NCI-H226 (cell line): ENCODE data around the gene C16orf78.

Source experiments
- DNase-seq: peaks from one replicate; pipeline ENCODE4 v3.0.0-alpha.2; 2015

C16orf78 gene

DNA sequence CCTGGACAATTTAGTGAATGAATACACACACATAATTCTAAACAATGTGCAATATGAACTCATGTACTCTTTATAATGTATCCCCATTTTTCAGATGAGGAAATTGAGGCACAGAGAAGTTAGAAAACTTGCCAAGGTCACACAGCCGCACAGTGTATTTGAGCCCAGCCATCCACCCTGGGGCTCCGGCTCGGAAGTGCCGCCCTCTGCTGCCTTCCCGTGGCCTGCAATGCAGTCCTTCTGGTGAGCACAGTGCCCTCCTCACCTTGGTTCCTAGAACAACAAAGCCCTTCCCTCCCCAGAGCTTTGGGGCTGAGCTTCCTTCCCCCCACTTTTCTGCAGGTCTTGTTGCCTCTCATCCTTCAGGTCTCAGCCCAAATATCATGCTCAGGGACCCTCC, 63.7 kb downstream of the C16orf78 start:
- DNase-seq, result no peak

DNA sequence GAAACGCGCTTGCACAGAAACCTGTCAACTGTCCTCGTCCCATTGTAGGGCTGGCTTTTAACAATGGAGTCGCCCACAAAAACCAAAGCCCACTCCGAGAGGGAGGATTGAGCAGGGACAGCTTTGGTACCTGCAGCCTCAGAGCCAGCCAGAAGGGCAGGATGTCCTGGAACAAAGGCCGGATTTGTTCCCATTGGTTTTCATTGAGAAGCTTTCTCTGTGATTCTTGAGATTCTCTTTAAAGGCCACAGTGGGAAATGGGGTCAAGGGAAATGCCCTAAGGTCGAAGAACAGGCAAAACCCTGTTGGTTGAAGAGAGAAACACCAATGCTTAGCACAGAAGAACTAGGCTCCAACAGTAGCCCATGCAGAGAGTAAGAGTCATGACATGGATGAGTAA, 65.4 kb downstream of the C16orf78 start:
- no peak for DNase-seq

DNA sequence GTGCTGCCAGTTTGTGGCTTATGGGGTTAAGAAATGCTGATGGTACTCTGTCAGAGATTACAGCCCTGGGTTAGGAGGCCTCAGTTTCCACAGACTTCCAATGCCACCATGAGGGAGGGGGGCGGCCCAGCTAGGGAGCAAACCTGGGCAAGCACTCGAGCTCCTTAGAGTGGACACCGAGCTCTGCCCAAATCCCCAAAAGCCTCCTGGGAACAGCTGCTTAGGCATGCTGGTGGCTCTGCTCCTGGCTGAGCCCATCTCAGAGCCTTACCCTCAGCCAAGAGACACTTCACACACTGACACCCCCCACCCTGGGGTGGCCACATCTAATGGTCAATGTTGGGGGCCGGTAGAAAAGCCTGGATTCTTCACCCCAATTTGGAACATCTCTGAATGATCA, 66.1 kb downstream of the C16orf78 start:
- no peak for DNase-seq

DNA sequence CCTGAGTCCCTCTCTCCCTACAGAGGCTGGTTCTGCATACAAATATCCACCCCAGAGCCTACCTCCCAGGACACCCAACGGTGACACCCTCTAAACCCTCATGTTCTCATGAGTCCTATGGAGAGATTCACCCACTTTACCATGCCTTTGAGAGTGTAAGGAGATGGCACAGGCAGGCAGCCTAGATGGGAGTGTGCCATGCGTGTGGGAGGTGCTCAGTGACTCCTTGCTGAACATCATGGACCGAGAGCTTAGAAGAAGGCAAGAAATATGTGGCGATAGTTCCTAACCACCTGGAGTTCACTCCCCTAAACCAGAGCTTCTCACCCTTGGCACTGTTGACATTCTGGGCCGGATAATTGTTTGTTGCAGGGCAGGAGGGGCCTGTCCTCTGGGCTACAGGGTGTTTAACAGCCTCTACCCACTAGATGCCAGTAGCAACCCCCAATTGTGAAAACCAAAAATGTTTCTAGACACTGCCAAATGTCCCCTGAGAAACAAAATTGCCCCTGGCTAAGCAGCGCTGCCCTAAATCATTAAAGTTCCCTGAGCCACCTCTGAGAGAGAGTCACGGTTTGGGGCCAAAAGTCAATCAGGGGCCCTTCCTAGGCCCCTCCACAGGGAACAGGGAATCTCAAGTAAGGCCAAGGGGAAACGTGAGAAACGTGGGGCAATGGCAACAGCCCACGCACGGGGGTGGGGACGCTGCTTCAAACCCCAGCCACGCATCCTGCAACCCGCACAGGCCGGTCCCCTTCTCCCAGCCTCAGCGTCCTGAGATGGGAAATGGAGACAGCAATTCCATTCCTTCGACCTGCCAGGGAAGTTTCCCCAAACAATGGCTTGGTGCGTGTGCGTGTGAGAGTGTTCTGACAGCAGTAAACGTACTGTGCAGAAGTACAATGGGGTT, 66.8 kb downstream of the C16orf78 start:
- DNase-seq, result no peak

DNA sequence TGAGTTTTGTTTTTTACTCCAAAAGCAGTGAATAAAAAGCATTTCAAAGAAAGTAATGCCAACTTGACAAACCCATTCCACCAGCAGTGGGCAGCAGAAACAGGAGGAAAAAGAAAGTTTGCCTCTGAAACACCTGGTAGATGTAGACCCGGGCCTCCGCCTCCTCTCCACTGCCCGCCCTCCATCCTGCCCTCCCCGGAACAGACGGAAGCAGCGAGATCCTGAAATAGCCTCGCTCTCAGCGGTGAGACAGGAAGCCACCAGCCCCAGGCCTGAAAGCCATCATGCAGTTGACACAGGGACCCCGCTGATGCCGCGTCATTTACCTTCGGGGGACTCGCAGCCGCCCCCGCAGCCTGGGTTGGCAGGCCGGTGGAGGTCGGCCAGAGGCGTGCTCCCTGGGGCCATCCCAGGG, 67.8 kb downstream of the C16orf78 start:
- no peak for DNase-seq

DNA sequence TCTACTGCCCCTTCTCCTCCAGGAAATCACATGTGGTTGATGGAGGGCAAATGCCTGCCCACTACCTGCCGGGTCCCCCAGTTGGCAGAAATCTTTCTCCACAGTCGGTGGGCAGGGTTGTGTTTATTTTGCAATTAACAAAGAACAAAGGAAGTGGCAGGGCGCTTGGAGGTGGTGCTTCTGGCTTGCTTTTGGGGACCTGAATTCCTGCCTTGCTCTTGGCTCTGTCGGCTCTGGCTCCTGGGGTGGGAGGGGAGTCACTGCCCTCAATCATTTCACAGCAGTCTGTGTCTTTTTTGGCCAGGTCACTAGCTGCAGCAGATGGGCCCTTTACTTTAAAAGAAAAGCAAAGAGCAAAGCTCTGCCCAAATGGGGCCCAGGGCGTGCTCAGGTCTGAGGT, 69.2 kb downstream of the C16orf78 start:
- no peak for DNase-seq

DNA sequence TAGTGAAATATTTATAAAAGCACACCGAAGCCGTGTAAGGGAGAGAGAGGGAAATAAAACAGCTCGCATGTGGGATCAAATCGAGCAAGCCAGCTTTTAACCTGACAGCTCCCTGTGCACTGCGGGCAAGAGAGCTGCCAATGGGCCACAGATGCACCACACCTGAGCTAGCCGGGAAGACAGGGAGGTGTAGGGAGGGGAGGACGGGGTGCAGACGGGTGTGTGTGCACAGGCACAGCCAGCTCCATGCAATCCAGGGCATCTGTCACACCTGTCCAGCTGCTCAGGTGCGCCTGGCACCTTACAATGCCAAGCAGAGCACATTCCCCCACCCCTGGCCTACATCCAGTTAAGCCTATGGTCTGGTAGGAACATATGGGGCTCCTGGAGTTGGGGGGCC, 70.0 kb downstream of the C16orf78 start:
- no peak for DNase-seq

DNA sequence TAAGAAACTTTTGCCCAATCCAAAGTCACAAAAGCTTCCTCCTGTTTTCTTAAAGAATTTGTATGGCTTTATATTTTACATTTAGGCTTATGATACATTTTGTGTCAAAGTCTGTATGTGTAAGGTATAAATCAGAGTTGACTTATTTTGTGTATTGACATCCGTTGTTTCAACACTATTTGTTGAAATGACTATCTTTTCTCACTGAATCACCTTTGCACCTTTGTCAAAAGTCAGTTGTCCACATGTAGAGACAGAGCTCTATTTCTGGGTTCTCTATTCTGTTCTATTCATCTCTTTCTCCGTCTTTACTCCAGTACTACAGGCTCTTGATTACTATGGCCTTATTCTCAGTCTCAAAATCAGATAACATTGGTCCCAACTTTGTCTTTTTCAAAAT, 73.2 kb downstream of the C16orf78 start:
- DNase-seq, result no peak
